SK-N-MC (cell line): ENCODE measurements around the gene ADGRL3.
A peak's percentile ranks its signal among the peaks of the same experiment; 100 is the strongest.

ENCODE experiments used
- DNase-seq: peaks from one replicate; pipeline ENCODE4 v3.0.0-alpha.2; 2011; ENCODE audit warnings: low read depth, low spot score
- H3K27ac ChIP-seq: fragments of 200-600 bp; sonication (generic); 2 replicates; pipeline ENCODE4 v1.5.1; 2016; ENCODE audit warnings: mixed run types
- H3K36me3 ChIP-seq: fragments of 200-600 bp; sonication (generic); 2 replicates; pipeline ENCODE4 v1.6.1; 2017; ENCODE audit warnings: antibody characterized with exemption, low read length, mixed read lengths; ENCODE audit not compliant: insufficient read depth
- H3K4me3 ChIP-seq: fragments of 200-600 bp; sonication (generic); 2 replicates; pipeline ENCODE4 v1.5.1; 2016
- H3K9ac ChIP-seq: fragments of 200-600 bp; sonication (generic); 2 replicates; pipeline ENCODE4 v1.8.0; 2017; ENCODE audit warnings: mixed run types, mixed read lengths; ENCODE audit not compliant: insufficient read length
- H3K9me3 ChIP-seq: fragments of 200-600 bp; sonication (generic); 2 replicates; pipeline ENCODE4 v1.6.1; 2017; ENCODE audit warnings: low read depth, mild to moderate bottlenecking, antibody characterized with exemption, low read length, moderate library complexity, mixed read lengths
- EZH2 ChIP-seq: fragments of 200-600 bp; sonication (generic); IDR thresholded peaks from one replicate; pipeline ENCODE4 v1.6.1; 2017; ENCODE audit warnings: antibody characterized with exemption
- FOXP2 ChIP-seq: optimal IDR thresholded peaks from 2 replicates; pipeline ENCODE3; 2011; ENCODE audit warnings: mild to moderate bottlenecking, moderate library complexity; ENCODE audit not compliant: insufficient read depth; ENCODE audit errors: extremely low read length, control extremely low read depth
- POLR2AphosphoS5 ChIP-seq: IDR thresholded peaks from 2 replicates; pipeline ENCODE4 v1.6.1; 2012; ENCODE audit warnings: mild to moderate bottlenecking, low read depth, low read length, borderline replicate concordance

ADGRL3 gene

GRCh38 chr4:61657016-61657415 is 456.9 kb downstream of the ADGRL3 start:
- DNase-seq, result no peak
- no peaks in the 10 kb centered on the region for H3K36me3 ChIP-seq
- no peaks in the 10 kb centered on the region for H3K9me3 ChIP-seq
- no peak overlapping the region for H3K9ac ChIP-seq
- no peak overlapping the region for H3K27ac ChIP-seq
- no peak for TF ChIP-seq POLR2AphosphoS5
- TF ChIP-seq EZH2, result no peak
- TF ChIP-seq FOXP2, result no peak
- H3K4me3 ChIP-seq, result no peak overlapping the region

GRCh38 chr4:61661960-61662359 is 461.8 kb downstream of the ADGRL3 start:
- Histone ChIP-seq H3K36me3 (no peaks in the 10 kb centered on the region), H3K4me3 (no peak overlapping the region), H3K9ac (no peak overlapping the region), H3K9me3 (no peaks in the 10 kb centered on the region), H3K27ac (no peak overlapping the region)
- DNase-seq, result no peak
- TF ChIP-seq FOXP2, result no peak
- no peak for TF ChIP-seq EZH2
- no peak for TF ChIP-seq POLR2AphosphoS5

GRCh38 chr4:61662362-61662761 is 462.2 kb downstream of the ADGRL3 start:
- H3K9ac ChIP-seq, result no peak overlapping the region
- TF ChIP-seq FOXP2, result no peak
- TF ChIP-seq EZH2, result no peak
- no peak for TF ChIP-seq POLR2AphosphoS5
- no peak overlapping the region for H3K4me3 ChIP-seq
- no peak for DNase-seq
- H3K9me3 ChIP-seq, result no peaks in the 10 kb centered on the region
- no peak overlapping the region for H3K27ac ChIP-seq
- H3K36me3 ChIP-seq, result no peaks in the 10 kb centered on the region

GRCh38 chr4:61663310-61663709 is 463.2 kb downstream of the ADGRL3 start:
- TF ChIP-seq EZH2 (no peak), FOXP2 (no peak), POLR2AphosphoS5 (no peak)
- Histone ChIP-seq H3K9ac (no peak overlapping the region), H3K27ac (no peak overlapping the region), H3K9me3 (no peaks in the 10 kb centered on the region), H3K36me3 (no peaks in the 10 kb centered on the region), H3K4me3 (no peak overlapping the region)
- DNase-seq, result no peak

- H3K27ac ChIP-seq, result no peak overlapping the region
- H3K9ac ChIP-seq, result no peak overlapping the region
- no peak for DNase-seq
- no peaks in the 10 kb centered on the region for H3K36me3 ChIP-seq
- TF ChIP-seq POLR2AphosphoS5 (no peak), EZH2 (no peak), FOXP2 (no peak)
- H3K9me3 ChIP-seq, result no peaks in the 10 kb centered on the region; the same call in 1 of the 2 replicates
- no peak overlapping the region for H3K4me3 ChIP-seq
Observed at GRCh38 chr4:61665649-61666048, 465.5 kb downstream of the ADGRL3 start.

- no peak overlapping the region for H3K9ac ChIP-seq
- no peak overlapping the region; the same call in 1 of the 2 replicates for H3K27ac ChIP-seq
- no peak for TF ChIP-seq POLR2AphosphoS5
- TF ChIP-seq EZH2, result no peak
- TF ChIP-seq FOXP2, result no peak
Observed at GRCh38 chr4:61666244-61666643, 466.1 kb downstream of the ADGRL3 start.

GRCh38 chr4:61671599-61671998 is 471.5 kb downstream of the ADGRL3 start:
- Histone ChIP-seq H3K36me3 (no peaks in the 10 kb centered on the region), H3K9ac (no peak overlapping the region), H3K9me3 (no peaks in the 10 kb centered on the region; the same call in 1 of the 2 replicates), H3K27ac (no peak overlapping the region), H3K4me3 (no peak overlapping the region)
- DNase-seq, result no peak
- TF ChIP-seq POLR2AphosphoS5, result no peak

More at GRCh38 chr4:61666244-61666643, 466.1 kb downstream of the ADGRL3 start:
- no peaks in the 10 kb centered on the region; the same call in 1 of the 2 replicates for H3K9me3 ChIP-seq
- H3K36me3 ChIP-seq, result no peaks in the 10 kb centered on the region
- H3K4me3 ChIP-seq, result no peak overlapping the region
- no peak for DNase-seq

- Histone ChIP-seq H3K27ac (no peak overlapping the region), H3K9ac (no peak overlapping the region), H3K9me3 (no peaks in the 10 kb centered on the region; the same call in 1 of the 2 replicates), H3K36me3 (no peaks in the 10 kb centered on the region), H3K4me3 (no peak overlapping the region)
- no peak for DNase-seq
- TF ChIP-seq POLR2AphosphoS5 (no peak), EZH2 (no peak), FOXP2 (no peak)
Observed at GRCh38 chr4:61675464-61675863, 475.3 kb downstream of the ADGRL3 start.

- Histone ChIP-seq H3K27ac (no peak overlapping the region), H3K36me3 (no peaks in the 10 kb centered on the region), H3K9me3 (no peaks in the 10 kb centered on the region), H3K4me3 (no peak overlapping the region), H3K9ac (no peak overlapping the region)
- TF ChIP-seq FOXP2 (no peak), POLR2AphosphoS5 (peak; percentile 55; the same call in 1 of the 2 replicates)
- peak; percentile 74 for DNase-seq
Observed at GRCh38 chr4:61678297-61678696, 478.2 kb downstream of the ADGRL3 start.
